HFFc6 (cell line): ENCODE data around the gene HERC3. TPM values are rescaled to one million over a fixed set of nuclear protein-coding genes. Genes with fewer than 3 reads are reported as not detected.

ENCODE experiments used
- DNase-seq: peaks from one replicate; pipeline ENCODE4 v3.0.0-alpha.2; 2018
- H3K27ac Mint-ChIP-seq: 2 replicates; pipeline ENCODE4 v1.8.0; 2020; ENCODE audit warnings: mild to moderate bottlenecking, mixed read lengths
- H3K27me3 Mint-ChIP-seq: 2 replicates; pipeline ENCODE4 v1.8.0; 2021; ENCODE audit warnings: mild to moderate bottlenecking, moderate library complexity, mixed read lengths; ENCODE audit not compliant: insufficient read depth
- H3K36me3 Mint-ChIP-seq: 2 replicates; pipeline ENCODE4 v1.8.0; 2021; ENCODE audit warnings: low read depth, mixed read lengths
- H3K4me1 Mint-ChIP-seq: 2 replicates; pipeline ENCODE4 v1.8.0; 2020; ENCODE audit warnings: low read depth, mixed read lengths
- H3K4me3 Mint-ChIP-seq: 2 replicates; pipeline ENCODE4 v1.8.0; 2020; ENCODE audit warnings: mild to moderate bottlenecking, moderate library complexity, mixed read lengths
- H3K9me3 Mint-ChIP-seq: 2 replicates; pipeline ENCODE4 v1.8.0; 2020; ENCODE audit warnings: mild to moderate bottlenecking, mixed read lengths
- total RNA-seq, 6 experiments: library from RNA; stranded (reverse); fragmentation: NEBNext Ultra II Directional; extraction: Animal tissue kit (Norgen Biotek cat#: 25700); gene quantifications; 2 replicates in 1 of 6; 3 replicates in 5 of 6; pipeline ENCODE4 v1.2.3, GENCODE V29; 2021
- TF ChIP-seq, protein P1 (sequence below): fragments of 200-600 bp; sonication (generic); IDR thresholded peaks from 2 replicates; pipeline ENCODE4 v1.5.0; 2021; ENCODE audit warnings: antibody characterized with exemption, mild to moderate bottlenecking

The HERC3 gene
- total RNA-seq, 6 experiments from 2014 or later: 16.5 to 32.2 (median 26.6) TPM

DNA sequence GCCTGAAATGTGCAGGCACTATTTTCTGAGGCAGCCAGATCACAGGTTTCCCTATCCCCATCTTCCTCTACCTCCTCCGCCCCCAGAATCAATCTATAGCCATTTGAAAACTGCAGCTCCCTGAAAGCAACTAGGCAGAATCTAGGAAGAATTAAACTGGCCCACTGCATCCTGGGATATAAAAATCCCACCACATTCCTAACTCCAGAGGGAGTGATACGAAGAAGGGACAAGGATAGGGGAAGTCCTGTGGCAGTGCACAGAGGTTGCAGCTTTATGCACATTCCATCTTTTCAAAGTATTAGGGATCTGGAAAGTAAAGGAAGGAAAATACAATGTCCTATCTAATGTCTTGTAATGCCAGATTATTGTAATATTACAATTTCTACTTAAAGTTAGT, 18.3 kb upstream of the HERC3 start:
- TF ChIP-seq, protein P1, sequence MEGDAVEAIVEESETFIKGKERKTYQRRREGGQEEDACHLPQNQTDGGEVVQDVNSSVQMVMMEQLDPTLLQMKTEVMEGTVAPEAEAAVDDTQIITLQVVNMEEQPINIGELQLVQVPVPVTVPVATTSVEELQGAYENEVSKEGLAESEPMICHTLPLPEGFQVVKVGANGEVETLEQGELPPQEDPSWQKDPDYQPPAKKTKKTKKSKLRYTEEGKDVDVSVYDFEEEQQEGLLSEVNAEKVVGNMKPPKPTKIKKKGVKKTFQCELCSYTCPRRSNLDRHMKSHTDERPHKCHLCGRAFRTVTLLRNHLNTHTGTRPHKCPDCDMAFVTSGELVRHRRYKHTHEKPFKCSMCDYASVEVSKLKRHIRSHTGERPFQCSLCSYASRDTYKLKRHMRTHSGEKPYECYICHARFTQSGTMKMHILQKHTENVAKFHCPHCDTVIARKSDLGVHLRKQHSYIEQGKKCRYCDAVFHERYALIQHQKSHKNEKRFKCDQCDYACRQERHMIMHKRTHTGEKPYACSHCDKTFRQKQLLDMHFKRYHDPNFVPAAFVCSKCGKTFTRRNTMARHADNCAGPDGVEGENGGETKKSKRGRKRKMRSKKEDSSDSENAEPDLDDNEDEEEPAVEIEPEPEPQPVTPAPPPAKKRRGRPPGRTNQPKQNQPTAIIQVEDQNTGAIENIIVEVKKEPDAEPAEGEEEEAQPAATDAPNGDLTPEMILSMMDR: peak; percentile 60
- Mint-ChIP-seq H3K27me3 (no peaks in the 10 kb centered on the region; the same call in 1 of the 2 replicates), H3K27ac (no peak overlapping the region), H3K4me1 (peaks cover 30% of the 10 kb centered on the region), H3K9me3 (no peaks in the 10 kb centered on the region), H3K4me3 (no peak overlapping the region), H3K36me3 (no peaks in the 10 kb centered on the region)
- peak; percentile 40 for DNase-seq

GRCh38 chr4:88575186-88575585, 17.1 kb upstream of the HERC3 start:
- no peak overlapping the region for H3K27ac Mint-ChIP-seq
- TF ChIP-seq, protein P1: no peak
- peaks cover 19% of the 10 kb centered on the region for H3K4me1 Mint-ChIP-seq
- no peaks in the 10 kb centered on the region; the same call in 1 of the 2 replicates for H3K27me3 Mint-ChIP-seq
- no peak for DNase-seq
- no peak overlapping the region for H3K4me3 Mint-ChIP-seq
- 0 out of 2 replicates have a peak, but pooled peaks cover 5% of the 10 kb centered on the region for H3K36me3 Mint-ChIP-seq
- no peaks in the 10 kb centered on the region for H3K9me3 Mint-ChIP-seq

- Mint-ChIP-seq H3K4me1 (peaks cover 17% of the 10 kb centered on the region), H3K4me3 (no peak overlapping the region), H3K9me3 (no peaks in the 10 kb centered on the region), H3K27me3 (no peaks in the 10 kb centered on the region), H3K36me3 (0 out of 2 replicates have a peak, but pooled peaks cover 5% of the 10 kb centered on the region), H3K27ac (no peak overlapping the region)
- DNase-seq: no peak
- TF ChIP-seq, protein P1: no peak
Measured at GRCh38 chr4:88582493-88582892, 9.8 kb upstream of the HERC3 start.

DNA sequence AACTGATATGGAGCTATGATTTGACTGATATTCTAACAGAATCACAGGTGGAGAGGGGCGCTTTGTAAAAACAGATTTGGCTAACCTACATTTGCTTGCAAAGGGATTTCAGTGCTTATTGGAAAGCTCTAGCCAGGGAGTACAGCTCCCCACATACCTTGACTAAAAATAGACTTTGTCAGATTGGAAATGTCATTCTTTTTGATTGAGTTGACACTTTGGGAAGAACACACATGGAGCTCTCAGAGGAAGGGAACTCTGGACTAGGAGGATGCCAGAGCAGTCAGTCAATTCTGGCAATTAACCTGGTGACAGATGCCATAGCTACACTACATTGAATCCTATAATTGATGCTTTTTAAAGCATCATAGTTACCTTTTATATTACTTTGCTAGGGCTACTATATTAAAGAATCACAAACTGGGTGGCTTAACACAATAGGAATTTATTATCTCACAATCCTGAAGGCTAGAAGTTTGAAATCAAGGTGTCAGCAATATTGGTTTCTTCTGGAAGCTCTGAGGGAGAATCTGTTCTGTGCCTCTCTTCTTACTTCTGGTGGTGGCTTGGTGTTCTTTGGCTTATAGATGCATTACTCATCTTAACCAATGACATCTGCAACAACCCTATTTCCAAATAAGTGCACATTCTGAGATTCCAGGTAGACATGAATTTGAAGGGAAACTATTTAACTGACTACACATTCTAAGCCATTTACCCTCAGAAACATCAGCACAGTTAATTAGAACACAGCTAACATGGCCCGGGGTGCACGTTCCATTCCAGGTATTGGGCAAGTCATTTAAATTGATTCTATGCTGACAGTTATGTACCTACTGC, 8.4 kb upstream of the HERC3 start:
- H3K27ac Mint-ChIP-seq: no peak overlapping the region
- H3K4me1 Mint-ChIP-seq: peaks cover 17% of the 10 kb centered on the region
- H3K4me3 Mint-ChIP-seq: no peak overlapping the region
- no peak for DNase-seq
- no peaks in the 10 kb centered on the region for H3K9me3 Mint-ChIP-seq
- no peaks in the 10 kb centered on the region for H3K27me3 Mint-ChIP-seq
- TF ChIP-seq, protein P1: no peak
- 0 out of 2 replicates have a peak, but pooled peaks cover 5% of the 10 kb centered on the region for H3K36me3 Mint-ChIP-seq

- no peak overlapping the region for H3K27ac Mint-ChIP-seq
- no peaks in the 10 kb centered on the region for H3K9me3 Mint-ChIP-seq
- no peak overlapping the region for H3K4me3 Mint-ChIP-seq
- DNase-seq: no peak
- TF ChIP-seq, protein P1: no peak
- H3K36me3 Mint-ChIP-seq: 0 out of 2 replicates have a peak, but pooled peaks cover 5% of the 10 kb centered on the region
- no peaks in the 10 kb centered on the region for H3K27me3 Mint-ChIP-seq
- H3K4me1 Mint-ChIP-seq: peaks cover 17% of the 10 kb centered on the region
Measured at GRCh38 chr4:88584471-88584900, 7.8 kb upstream of the HERC3 start.
